ENCODE data around the gene CCDC47. TPM values are rescaled to one million over a fixed set of nuclear protein-coding genes. Genes with fewer than 3 reads are reported as not detected.

CCDC47 gene
- total RNA-seq, 1 experiment from 2014 or later, result 70.9 TPM

GRCh38 chr17:63707151-63707550, 66.2 kb downstream of the CCDC47 start:
- no peaks in the 10 kb centered on the region for H3K27me3 Mint-ChIP-seq (ENCODE audit: low read depth)
- ChIA-PET POLR2A (interaction anchor here (0.6 kb wide), 2 partner anchors 85 to 133 kb away, joined by 4 to 5 read pairs; partner anchors contain the start of gene MAP3K3), CTCF (no interaction called here)
- DNase-seq (ENCODE audit: low spot score) (no peak), ATAC-seq (no peak)
- no peak overlapping the region for H3K4me3 Mint-ChIP-seq
- H3K36me3 Mint-ChIP-seq, result peaks cover 39% of the 10 kb centered on the region
- no peaks in the 10 kb centered on the region for H3K9me3 Mint-ChIP-seq
- H3K27ac Mint-ChIP-seq, result no peak overlapping the region
- no peak for TF ChIP-seq MAX (CRISPR knock-in tag; IDR thresholded peaks at IDR 0.05)
- TF ChIP-seq NFATC4 (CRISPR knock-in tag; IDR thresholded peaks at IDR 0.05), result no peak
- TF ChIP-seq ZNF317 (CRISPR knock-in tag; IDR thresholded peaks at IDR 0.05; ENCODE audit: borderline replicate concordance, low read depth), result no peak
- no peak for TF ChIP-seq OVOL2 (CRISPR knock-in tag; IDR thresholded peaks at IDR 0.05; ENCODE audit: borderline replicate concordance)
- TF ChIP-seq, protein P1, sequence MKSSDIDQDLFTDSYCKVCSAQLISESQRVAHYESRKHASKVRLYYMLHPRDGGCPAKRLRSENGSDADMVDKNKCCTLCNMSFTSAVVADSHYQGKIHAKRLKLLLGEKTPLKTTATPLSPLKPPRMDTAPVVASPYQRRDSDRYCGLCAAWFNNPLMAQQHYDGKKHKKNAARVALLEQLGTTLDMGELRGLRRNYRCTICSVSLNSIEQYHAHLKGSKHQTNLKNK (CRISPR knock-in tag; IDR thresholded peaks at IDR 0.05), result no peak
- no peak for TF ChIP-seq NR2C2 (CRISPR knock-in tag; IDR thresholded peaks at IDR 0.05)
- TF ChIP-seq IRF2 (CRISPR knock-in tag; IDR thresholded peaks at IDR 0.05; ENCODE audit: borderline replicate concordance, low read depth), result no peak
- TF ChIP-seq, protein P2, sequence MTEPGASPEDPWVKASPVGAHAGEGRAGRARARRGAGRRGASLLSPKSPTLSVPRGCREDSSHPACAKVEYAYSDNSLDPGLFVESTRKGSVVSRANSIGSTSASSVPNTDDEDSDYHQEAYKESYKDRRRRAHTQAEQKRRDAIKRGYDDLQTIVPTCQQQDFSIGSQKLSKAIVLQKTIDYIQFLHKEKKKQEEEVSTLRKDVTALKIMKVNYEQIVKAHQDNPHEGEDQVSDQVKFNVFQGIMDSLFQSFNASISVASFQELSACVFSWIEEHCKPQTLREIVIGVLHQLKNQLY (CRISPR knock-in tag; IDR thresholded peaks at IDR 0.05), result no peak
- no peak for TF ChIP-seq SMAD3 (CRISPR knock-in tag; IDR thresholded peaks at IDR 0.05; ENCODE audit: borderline replicate concordance)
- no peak for TF ChIP-seq RELA (CRISPR knock-in tag; IDR thresholded peaks at IDR 0.05; ENCODE audit: borderline replicate concordance)
- TF ChIP-seq ZNF423 (CRISPR knock-in tag; IDR thresholded peaks at IDR 0.05), result no peak
- TF ChIP-seq CREB1 (CRISPR knock-in tag; IDR thresholded peaks at IDR 0.05), result no peak
- no peak for TF ChIP-seq AR (CRISPR knock-in tag; IDR thresholded peaks at IDR 0.05)
- TF ChIP-seq FOXJ3 (CRISPR knock-in tag; IDR thresholded peaks at IDR 0.05; ENCODE audit: borderline replicate concordance), result no peak
- TF ChIP-seq, protein P3, sequence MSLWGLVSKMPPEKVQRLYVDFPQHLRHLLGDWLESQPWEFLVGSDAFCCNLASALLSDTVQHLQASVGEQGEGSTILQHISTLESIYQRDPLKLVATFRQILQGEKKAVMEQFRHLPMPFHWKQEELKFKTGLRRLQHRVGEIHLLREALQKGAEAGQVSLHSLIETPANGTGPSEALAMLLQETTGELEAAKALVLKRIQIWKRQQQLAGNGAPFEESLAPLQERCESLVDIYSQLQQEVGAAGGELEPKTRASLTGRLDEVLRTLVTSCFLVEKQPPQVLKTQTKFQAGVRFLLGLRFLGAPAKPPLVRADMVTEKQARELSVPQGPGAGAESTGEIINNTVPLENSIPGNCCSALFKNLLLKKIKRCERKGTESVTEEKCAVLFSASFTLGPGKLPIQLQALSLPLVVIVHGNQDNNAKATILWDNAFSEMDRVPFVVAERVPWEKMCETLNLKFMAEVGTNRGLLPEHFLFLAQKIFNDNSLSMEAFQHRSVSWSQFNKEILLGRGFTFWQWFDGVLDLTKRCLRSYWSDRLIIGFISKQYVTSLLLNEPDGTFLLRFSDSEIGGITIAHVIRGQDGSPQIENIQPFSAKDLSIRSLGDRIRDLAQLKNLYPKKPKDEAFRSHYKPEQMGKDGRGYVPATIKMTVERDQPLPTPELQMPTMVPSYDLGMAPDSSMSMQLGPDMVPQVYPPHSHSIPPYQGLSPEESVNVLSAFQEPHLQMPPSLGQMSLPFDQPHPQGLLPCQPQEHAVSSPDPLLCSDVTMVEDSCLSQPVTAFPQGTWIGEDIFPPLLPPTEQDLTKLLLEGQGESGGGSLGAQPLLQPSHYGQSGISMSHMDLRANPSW (CRISPR knock-in tag; conservative IDR thresholded peaks at IDR 0.05; ENCODE audit: low read depth), result no peak
- no peak for TF ChIP-seq TEAD4 (CRISPR knock-in tag; IDR thresholded peaks at IDR 0.05)
- TF ChIP-seq HMGXB4 (CRISPR knock-in tag; IDR thresholded peaks at IDR 0.05), result no peak
- TF ChIP-seq PRRX2 (CRISPR knock-in tag; IDR thresholded peaks at IDR 0.05), result no peak
- peaks cover 12% of the 10 kb centered on the region for H3K4me1 Mint-ChIP-seq
